Activated CD8-positive, alpha-beta memory T cell treated with anti-CD3 and anti-CD28 coated beads, Interleukin-2, amount 50 U/mL, for 4 hours (primary cell): Measurements from ENCODE around the gene RPS24.
"Not testable (repeated sequence)": the region's sequence is repeated elsewhere in the genome, so short reads cannot be mapped to it uniquely, and the experiment has no call there.

Experiments
- DNase-seq: peaks from one replicate; pipeline ENCODE4 v3.0.0-alpha.2; 2020

Gene RPS24

GRCh38 chr10:78033637-78034470, at the start of gene RPS24:
Gene RPS24, plus strand, starts transcription at chr10:78033863. Its CDS starts 39 bp downstream, at chr10:78033902.
- DNase-seq, result peak; percentile 95

- no peak for DNase-seq
These were observed 48.7 kb upstream of the RPS24 start for GRCh38 chr10:77984986-77985385.

- DNase-seq, result no peak
These were observed 45.9 kb upstream of the RPS24 start for GRCh38 chr10:77987671-77988255.

- DNase-seq, result no peak
These were observed 44.5 kb upstream of the RPS24 start for GRCh38 chr10:77989081-77989724.

- no peak for DNase-seq
These were observed 40.0 kb upstream of the RPS24 start for GRCh38 chr10:77993620-77994019.

DNA sequence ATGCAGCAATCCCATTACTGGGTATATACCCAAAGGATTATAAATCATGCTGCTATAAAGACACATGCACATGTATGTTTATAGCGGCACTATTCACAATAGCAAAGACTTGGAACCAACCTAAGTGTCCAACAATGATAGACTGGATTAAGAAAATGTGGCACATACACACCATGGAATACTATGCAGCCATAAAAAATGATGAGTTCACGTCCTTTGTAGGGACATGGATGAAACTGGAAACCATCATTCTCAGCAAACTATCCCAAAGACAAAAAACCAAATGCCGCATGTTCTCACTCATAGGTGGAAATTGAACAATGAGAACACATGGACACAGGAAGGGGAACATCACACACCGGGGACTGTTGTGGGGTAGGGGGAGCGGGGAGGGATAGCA, 34.9 kb upstream of the RPS24 start:
- DNase-seq, result not testable (repeated sequence)

- DNase-seq, result no peak
These were observed 33.5 kb upstream of the RPS24 start for GRCh38 chr10:78000206-78000605.

- DNase-seq, result no peak
These were observed 32.6 kb upstream of the RPS24 start for GRCh38 chr10:78000956-78001472.

DNA sequence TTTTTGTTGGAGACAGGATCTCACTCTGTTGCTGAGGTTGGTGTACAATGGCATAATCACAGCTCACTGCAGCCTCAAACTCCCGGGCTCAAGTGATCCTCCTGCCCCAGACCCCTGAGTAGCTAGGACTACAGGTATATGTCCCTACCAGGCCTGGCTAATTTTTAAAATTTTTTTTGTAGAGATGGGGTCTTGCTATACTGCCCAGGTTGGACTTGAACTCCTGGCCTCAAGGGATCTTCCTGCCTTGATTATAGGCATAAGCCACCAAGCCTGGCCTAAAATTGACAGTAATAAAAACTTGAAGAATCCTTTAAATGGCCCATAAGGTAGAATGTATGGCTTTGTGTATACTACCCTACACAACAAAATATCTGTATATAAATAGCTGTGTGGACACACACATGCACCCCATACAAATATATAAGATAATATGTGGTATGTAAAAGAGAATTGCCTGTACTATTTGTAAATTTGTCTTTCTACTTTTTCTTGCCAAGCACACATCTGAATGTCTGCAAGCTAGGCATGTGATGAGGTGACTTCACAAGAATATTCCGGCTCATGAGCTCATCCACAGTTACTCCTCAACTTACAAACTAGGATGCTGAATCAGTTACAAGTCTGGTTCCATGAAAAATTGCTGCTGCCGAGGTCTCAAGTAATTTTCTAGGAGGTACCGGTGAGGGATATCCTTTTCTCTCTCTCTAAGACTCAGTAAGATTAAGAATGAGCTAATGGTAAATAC, 30.9 kb upstream of the RPS24 start:
- no peak for DNase-seq

GRCh38 chr10:78004215-78005026, 29.2 kb upstream of the RPS24 start:
- no peak for DNase-seq

- DNase-seq, result no peak
These were observed 26.5 kb upstream of the RPS24 start for GRCh38 chr10:78007172-78007571.

- DNase-seq, result no peak
These were observed 24.0 kb upstream of the RPS24 start for GRCh38 chr10:78009662-78010061.

DNA sequence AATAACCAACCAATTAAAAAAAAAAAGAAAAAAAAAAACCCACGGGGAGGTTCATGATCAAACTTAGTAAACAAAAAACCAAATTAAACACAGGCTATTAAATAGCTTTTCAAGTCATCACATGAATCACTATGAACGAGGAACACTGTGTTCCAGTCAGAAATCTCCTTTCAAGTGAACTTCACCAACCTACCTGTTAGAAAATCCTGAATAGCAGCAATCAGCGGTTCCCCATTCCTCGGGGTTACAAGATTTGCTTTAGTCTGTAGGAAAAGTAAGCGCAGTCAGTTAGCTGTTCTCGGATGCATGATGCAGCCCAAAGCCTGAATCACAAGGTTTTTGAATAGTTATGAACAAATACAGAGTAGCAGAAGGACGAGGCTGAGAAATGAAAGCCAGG, 23.4 kb upstream of the RPS24 start:
- no peak for DNase-seq

DNA sequence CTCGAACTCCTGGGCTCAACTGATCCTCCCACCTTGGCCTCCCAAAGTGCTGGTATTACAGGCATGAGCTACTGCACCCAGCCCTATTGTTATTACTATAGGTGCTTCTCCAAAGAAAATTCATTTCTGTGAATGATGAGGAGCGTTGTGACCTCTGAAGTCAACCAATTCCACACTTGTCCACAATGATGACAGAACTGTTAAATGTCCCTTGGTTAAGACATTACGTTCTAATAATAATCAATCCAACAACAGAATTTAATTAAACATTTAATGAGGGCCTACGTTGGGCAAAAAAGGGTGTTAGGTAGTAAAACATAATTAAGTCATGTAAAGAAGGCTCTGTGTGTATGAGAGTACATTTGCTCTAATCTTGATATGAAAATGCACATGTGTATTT, 22.6 kb upstream of the RPS24 start:
- DNase-seq, result no peak

DNA sequence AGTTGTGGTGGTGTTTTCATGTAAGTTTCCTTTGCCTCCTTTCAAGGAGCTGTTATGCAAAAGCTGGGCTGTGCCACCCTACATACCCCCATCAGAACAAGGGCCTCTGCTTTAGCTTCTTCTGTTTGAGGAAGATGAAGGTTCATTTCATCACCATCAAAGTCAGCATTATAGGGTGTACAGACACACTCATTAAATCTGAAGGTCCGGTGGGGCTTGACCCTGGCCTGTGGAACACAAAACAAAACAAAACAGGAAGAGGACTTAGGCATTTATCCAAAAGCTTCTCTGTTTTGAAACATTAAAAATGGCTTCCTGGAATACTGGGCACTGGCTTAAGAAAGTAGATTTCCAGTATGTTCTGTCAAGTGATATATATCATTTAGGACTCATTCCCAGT, 20.1 kb upstream of the RPS24 start:
- DNase-seq, result no peak

DNA sequence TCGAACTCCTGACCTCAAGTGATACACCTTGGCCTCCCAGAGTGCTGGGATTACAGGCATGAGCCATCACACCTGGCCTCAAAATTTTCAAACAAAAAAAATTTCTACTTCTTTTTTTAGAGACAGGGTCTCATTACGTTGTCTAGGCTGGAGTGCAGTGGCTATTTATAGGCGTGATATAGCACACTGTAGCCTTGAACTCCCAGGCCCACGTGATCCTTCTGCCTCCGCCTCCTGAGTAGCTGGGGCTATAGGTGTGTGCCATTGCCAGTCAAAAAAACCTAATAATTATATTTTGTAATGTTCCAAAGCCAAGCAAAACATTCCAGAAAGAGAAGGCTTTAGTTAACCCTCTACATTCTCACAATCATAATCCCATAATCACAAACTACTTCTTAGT, 18.1 kb upstream of the RPS24 start:
- DNase-seq, result no peak

DNA sequence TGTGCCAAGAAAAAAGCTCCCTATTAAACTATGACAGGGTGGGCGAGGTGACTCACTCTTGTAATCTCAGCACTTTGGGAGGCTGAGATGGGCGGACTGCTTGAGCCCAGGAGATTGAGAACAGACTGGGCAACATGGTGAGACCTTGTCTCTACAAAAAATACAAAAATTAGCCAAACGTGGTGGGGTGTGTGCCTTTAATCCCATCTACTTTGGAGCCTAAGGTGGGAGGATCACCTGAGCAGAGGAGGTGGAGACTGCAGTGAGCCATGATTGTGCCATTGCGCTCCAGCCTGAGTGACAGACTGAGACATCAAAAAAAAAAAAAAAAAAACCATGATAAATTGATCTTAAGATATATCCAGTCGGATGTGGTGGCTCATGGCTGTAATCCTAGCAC, 15.8 kb upstream of the RPS24 start:
- no peak for DNase-seq

DNA sequence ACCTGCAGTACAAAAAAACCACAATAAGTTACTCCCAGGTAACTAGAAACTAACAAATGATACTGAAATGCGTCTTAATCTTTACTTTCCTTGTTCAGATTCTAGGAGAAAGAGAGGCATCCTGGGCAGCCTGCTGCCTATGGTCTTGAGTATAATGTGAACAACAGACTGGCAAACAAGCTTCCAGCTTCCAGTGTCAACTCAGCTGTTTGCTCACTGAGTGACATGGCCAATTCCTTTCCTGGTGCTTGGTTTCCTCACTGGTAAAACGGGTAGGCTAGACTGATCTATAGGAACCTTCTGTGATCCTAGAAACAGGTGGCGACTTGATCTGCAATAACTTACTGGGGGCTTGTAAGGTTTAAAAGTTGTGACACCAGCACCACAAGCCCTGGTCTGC, 14.4 kb upstream of the RPS24 start:
- DNase-seq, result no peak

GRCh38 chr10:78021201-78021600, 12.5 kb upstream of the RPS24 start:
- no peak for DNase-seq

GRCh38 chr10:78023741-78024140, 9.9 kb upstream of the RPS24 start:
- DNase-seq, result no peak

DNA sequence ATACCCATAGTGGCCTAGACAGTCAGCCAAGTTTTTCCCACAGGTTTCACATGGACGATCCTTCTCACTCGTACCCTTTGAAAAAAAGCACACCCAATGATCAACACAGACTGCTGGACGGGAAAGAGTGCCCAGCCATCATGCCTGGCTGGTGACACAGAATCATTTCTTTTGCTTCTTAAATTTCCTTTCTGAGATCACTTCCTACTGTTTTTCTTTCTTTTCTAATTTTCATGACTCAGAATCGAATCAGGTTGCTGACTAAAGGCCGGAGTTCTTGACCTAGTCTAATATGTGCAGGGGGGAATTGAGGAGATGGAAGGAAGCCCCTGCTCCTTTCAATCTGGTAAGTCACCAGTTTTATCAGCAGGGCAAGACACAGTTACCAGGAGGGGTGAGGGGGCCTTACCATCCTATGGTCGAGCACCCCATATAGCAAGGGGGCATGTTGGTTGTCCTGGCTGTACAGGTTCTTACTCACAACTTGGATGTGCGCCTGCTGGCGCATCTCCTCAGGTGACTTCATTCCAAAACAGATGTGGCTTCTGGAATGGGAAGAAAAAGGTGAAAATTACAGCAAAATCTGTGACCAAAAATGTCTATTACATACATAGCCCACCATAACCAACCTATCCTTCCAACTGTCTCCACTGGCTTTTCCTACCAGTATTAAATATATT, 7.8 kb upstream of the RPS24 start:
- no peak for DNase-seq
